ENCODE data around the gene FBXW2.

The FBXW2 gene

DNA sequence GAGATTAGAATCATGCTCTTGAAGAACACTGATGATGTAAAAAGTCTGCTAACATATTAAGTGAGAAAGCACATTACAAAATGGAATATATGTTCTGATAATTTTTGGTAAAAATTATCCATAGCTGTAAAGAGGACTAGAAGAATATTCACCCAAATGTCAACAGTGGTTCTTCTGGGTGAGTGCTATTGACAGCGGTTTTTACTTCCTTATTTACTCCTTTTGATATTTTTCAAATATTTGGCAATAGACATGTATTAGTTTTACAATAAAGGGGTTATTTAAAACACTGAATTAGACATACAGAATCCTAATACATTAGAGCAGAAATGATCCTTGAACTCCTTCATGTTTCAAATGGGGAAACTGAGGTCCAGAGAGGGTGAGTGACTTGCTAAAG, 52.0 kb downstream of the FBXW2 start:
- no peaks in the 10 kb centered on the region for H3K36me3 ChIP-seq (ENCODE audit: insufficient read depth)
- no peak overlapping the region for H3K4me3 ChIP-seq (IDR thresholded peaks at IDR 0.05; ENCODE audit: insufficient read depth, low read depth, low read length)
- no peaks in the 10 kb centered on the region for H3K4me1 ChIP-seq (ENCODE audit: low read depth, poor library complexity, severe bottlenecking)
- no peak overlapping the region for H3K27ac ChIP-seq
- no peaks in the 10 kb centered on the region for H3K27me3 ChIP-seq (ENCODE audit: insufficient read depth, low read depth)
- no peak overlapping the region for H2AFZ ChIP-seq (ENCODE audit: low read depth)
- H3K9ac ChIP-seq: no peak overlapping the region
- H3K79me2 ChIP-seq (ENCODE audit: insufficient read depth, low read depth): no peaks in the 10 kb centered on the region
- no peak overlapping the region for H3K4me2 ChIP-seq
- TF ChIP-seq, protein P1, sequence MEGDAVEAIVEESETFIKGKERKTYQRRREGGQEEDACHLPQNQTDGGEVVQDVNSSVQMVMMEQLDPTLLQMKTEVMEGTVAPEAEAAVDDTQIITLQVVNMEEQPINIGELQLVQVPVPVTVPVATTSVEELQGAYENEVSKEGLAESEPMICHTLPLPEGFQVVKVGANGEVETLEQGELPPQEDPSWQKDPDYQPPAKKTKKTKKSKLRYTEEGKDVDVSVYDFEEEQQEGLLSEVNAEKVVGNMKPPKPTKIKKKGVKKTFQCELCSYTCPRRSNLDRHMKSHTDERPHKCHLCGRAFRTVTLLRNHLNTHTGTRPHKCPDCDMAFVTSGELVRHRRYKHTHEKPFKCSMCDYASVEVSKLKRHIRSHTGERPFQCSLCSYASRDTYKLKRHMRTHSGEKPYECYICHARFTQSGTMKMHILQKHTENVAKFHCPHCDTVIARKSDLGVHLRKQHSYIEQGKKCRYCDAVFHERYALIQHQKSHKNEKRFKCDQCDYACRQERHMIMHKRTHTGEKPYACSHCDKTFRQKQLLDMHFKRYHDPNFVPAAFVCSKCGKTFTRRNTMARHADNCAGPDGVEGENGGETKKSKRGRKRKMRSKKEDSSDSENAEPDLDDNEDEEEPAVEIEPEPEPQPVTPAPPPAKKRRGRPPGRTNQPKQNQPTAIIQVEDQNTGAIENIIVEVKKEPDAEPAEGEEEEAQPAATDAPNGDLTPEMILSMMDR (conservative IDR thresholded peaks at IDR 0.05; ENCODE audit: low read depth, low read length): no peak
- no peaks in the 10 kb centered on the region for H4K20me1 ChIP-seq (ENCODE audit: insufficient read depth)

DNA sequence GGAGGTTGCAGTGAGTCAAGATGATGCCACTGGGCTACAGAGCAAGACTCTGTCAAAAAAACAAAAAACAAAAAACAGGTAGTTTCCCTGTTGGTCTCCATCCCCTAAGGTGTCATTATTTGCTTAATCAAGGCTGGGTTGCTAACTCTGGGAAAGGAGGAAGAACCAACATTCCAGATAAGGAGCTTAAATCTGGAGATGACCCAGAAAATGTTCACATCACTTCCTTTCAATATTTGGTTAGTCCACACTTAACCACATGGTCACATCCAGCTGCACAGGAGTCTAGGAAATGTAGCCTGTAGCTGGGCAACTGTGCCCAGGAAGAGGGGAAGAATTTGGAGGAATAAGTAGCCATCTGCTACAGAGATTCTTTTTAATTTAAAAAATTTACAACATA, 53.1 kb downstream of the FBXW2 start:
- Histone ChIP-seq H3K9ac (no peak overlapping the region), H3K36me3 (ENCODE audit: insufficient read depth) (no peaks in the 10 kb centered on the region), H3K4me2 (no peak overlapping the region), H3K4me1 (ENCODE audit: low read depth, poor library complexity, severe bottlenecking) (no peaks in the 10 kb centered on the region), H3K27ac (no peak overlapping the region), H2AFZ (ENCODE audit: low read depth) (no peak overlapping the region), H3K27me3 (ENCODE audit: insufficient read depth, low read depth) (no peaks in the 10 kb centered on the region), H3K79me2 (ENCODE audit: insufficient read depth, low read depth) (no peaks in the 10 kb centered on the region), H3K4me3 (IDR thresholded peaks at IDR 0.05; ENCODE audit: insufficient read depth, low read depth, low read length) (no peak overlapping the region), H4K20me1 (ENCODE audit: insufficient read depth) (no peaks in the 10 kb centered on the region)
- TF ChIP-seq, protein P1 (conservative IDR thresholded peaks at IDR 0.05; ENCODE audit: low read depth, low read length): no peak

DNA sequence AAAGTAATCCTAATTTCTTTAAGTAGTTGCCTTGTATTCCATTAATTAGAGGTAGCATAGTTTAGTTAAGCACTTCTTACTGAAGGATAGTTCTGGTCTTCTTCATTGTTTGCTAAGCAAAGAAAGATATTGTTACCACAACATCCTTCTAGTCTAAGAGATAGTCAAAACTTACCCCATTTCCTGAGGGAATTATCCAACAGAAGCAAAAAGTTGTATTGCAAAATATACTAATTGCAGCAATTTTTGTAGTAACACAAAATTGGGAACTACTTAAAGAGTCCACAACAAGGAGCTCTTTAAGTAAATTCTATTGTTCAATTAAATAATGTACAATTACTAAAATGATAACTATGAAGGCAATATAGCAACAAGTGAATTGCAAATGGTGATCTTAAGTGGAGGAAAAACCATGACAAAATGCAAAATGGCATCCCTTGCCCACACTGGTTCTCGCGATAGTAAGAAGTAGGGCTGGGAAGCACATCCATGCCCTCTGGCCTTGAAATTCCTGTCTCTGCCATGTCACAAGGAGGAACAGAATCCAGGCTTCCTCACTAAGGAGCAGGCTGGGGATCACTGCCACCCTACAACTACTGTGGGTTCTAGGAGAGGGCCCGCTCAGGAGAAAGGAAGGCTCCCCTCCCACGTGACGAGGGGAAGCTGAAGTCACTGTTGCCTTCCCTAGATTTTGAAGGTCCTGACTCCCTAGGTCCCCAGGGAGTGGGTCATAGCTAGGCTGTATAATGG, 55.6 kb downstream of the FBXW2 start:
- H3K4me2 ChIP-seq: no peak overlapping the region
- H3K27me3 ChIP-seq (ENCODE audit: insufficient read depth, low read depth): no peaks in the 10 kb centered on the region
- H3K79me2 ChIP-seq (ENCODE audit: insufficient read depth, low read depth): no peaks in the 10 kb centered on the region
- no peak overlapping the region for H3K4me3 ChIP-seq (IDR thresholded peaks at IDR 0.05; ENCODE audit: insufficient read depth, low read depth, low read length)
- no peak overlapping the region for H3K9ac ChIP-seq
- TF ChIP-seq, protein P1 (conservative IDR thresholded peaks at IDR 0.05; ENCODE audit: low read depth, low read length): no peak
- H3K36me3 ChIP-seq (ENCODE audit: insufficient read depth): no peaks in the 10 kb centered on the region
- no peaks in the 10 kb centered on the region for H4K20me1 ChIP-seq (ENCODE audit: insufficient read depth)
- no peaks in the 10 kb centered on the region for H3K4me1 ChIP-seq (ENCODE audit: low read depth, poor library complexity, severe bottlenecking)
- no peak overlapping the region for H2AFZ ChIP-seq (ENCODE audit: low read depth)
- no peak overlapping the region for H3K27ac ChIP-seq

DNA sequence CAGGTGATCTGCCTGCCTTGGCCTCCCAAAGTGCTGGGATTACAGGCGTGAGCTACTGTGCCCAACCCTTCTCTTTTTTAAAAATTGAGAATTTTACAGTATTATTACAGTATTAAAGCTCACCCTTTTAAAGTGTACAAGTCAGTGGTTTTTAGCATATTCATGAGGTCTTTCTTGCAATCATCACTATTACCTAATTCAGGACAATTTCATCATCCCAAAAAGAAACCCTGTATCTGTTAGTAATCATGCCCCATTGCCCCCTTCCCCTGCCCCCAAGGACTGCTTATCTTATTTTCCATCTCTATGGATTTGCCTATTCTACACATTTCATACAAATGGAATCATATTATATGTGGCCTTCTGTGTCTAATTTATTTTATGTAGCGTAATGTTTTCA, 56.3 kb downstream of the FBXW2 start:
- Histone ChIP-seq H3K9ac (no peak overlapping the region), H3K36me3 (ENCODE audit: insufficient read depth) (no peaks in the 10 kb centered on the region), H3K4me3 (IDR thresholded peaks at IDR 0.05; ENCODE audit: insufficient read depth, low read depth, low read length) (no peak overlapping the region), H3K4me2 (no peak overlapping the region), H3K27me3 (ENCODE audit: insufficient read depth, low read depth) (no peaks in the 10 kb centered on the region), H2AFZ (ENCODE audit: low read depth) (no peak overlapping the region), H4K20me1 (ENCODE audit: insufficient read depth) (no peaks in the 10 kb centered on the region), H3K27ac (no peak overlapping the region), H3K79me2 (ENCODE audit: insufficient read depth, low read depth) (no peaks in the 10 kb centered on the region), H3K4me1 (ENCODE audit: low read depth, poor library complexity, severe bottlenecking) (no peaks in the 10 kb centered on the region)
- TF ChIP-seq, protein P1 (conservative IDR thresholded peaks at IDR 0.05; ENCODE audit: low read depth, low read length): no peak
